Common myeloid progenitor, CD34-positive (primary cell): ENCODE data around the gene GEN1.

ENCODE experiments used
- CTCF ChIA-PET: fragments of 350-600 bp; sonication (Branson Sonifier 250); formaldehyde crosslinking; loops from one replicate; lab custom pipeline; 2021; ENCODE audit warnings: antibody characterized with exemption; lab: Charles Lee
- POLR2A ChIA-PET: fragments of 350-600 bp; sonication (Branson Sonifier 250); formaldehyde crosslinking; loops from one replicate; lab custom pipeline; 2021; ENCODE audit warnings: antibody characterized with exemption; lab: Charles Lee
- DNase-seq, 3 donors: peaks; one replicate each; pipeline versions ENCODE4 v3.0.0 to v3.0.0-alpha.2; 2013
- H3K27ac ChIP-seq, 2 experiments: 1 replicate in 1 of 2; 2 replicates in 1 of 2; pipeline ENCODE4 v1.7.0; 2013; ENCODE audit warnings: inconsistent platforms in 2 of 2, low read length in 2 of 2, mild to moderate bottlenecking in 2 of 2, low read depth in 1 of 2, moderate library complexity in 1 of 2; ENCODE audit not compliant: severe bottlenecking in 2 of 2, insufficient read depth in 1 of 2, poor library complexity in 1 of 2
- H3K27me3 ChIP-seq, 5 experiments: replicated peaks in 2 of 5; 1 replicate in 3 of 5; 2 replicates in 2 of 5; pipeline versions ENCODE4 v1.6.1 to v1.7.0; 2013; ENCODE audit warnings: low read length in 4 of 5, mild to moderate bottlenecking in 2 of 5, moderate library complexity in 2 of 5, inconsistent platforms in 1 of 5; ENCODE audit not compliant: insufficient read depth in 5 of 5, control insufficient read depth in 4 of 5
- H3K36me3 ChIP-seq, 4 experiments: 1 replicate in 2 of 4; 2 replicates in 2 of 4; pipeline versions ENCODE4 v1.6.1 to v1.7.0; 2013; ENCODE audit warnings: low read length in 3 of 4, control low read depth in 1 of 4, mild to moderate bottlenecking in 1 of 4; ENCODE audit not compliant: control insufficient read depth in 4 of 4, insufficient read depth in 4 of 4
- H3K4me1 ChIP-seq, 4 experiments: 1 replicate in 3 of 4; 2 replicates in 1 of 4; pipeline versions ENCODE4 v1.6.1 to v1.7.1; 2013; ENCODE audit warnings: low read length in 3 of 4, mild to moderate bottlenecking in 3 of 4, control low read depth in 1 of 4, inconsistent platforms in 1 of 4, moderate library complexity in 1 of 4; ENCODE audit not compliant: control insufficient read depth in 4 of 4, insufficient read depth in 4 of 4; ENCODE audit errors: control extremely low read depth in 1 of 4
- H3K4me3 ChIP-seq, 7 experiments: 1 replicate in 4 of 7; 2 replicates in 3 of 7; pipeline versions ENCODE4 v1.5.1 to v1.7.0; 2013; ENCODE audit warnings: mild to moderate bottlenecking in 7 of 7, low read length in 6 of 7, moderate library complexity in 6 of 7, inconsistent platforms in 2 of 7, low read depth in 2 of 7, control low read depth in 1 of 7; ENCODE audit not compliant: insufficient read depth in 4 of 7, control insufficient read depth in 1 of 7; ENCODE audit errors: extremely low read depth in 1 of 7
- H3K9me3 ChIP-seq, 5 experiments: 1 replicate in 4 of 5; 2 replicates in 1 of 5; pipeline versions ENCODE4 v1.6.1 to v1.7.1; 2013; ENCODE audit warnings: low read length in 4 of 5, mild to moderate bottlenecking in 2 of 5, inconsistent platforms in 1 of 5, low read depth in 1 of 5, moderate library complexity in 1 of 5; ENCODE audit not compliant: control insufficient read depth in 4 of 5, insufficient read depth in 2 of 5; ENCODE audit errors: control extremely low read depth in 1 of 5
- WGBS: methylation state at CpG from one replicate; pipeline ENCODE4 v1.1.5; 2013; ENCODE audit not compliant: insufficient coverage; 5-methylcytosine and 5-hydroxymethylcytosine counted together

The GEN1 gene

GRCh38 chr2:17717666-17718065, 36.3 kb upstream of the GEN1 start:
- peaks cover 18 to 56% (median 25%) of the 10 kb centered on the region in 4 experiments for H3K36me3 ChIP-seq
- no peak overlapping the region for H3K4me3 ChIP-seq
- 100% methylated on average over 2 of the region's 4 CpGs for WGBS
- peak in 1 of 3 donors; percentile 5 for DNase-seq
- H3K27ac ChIP-seq = no peak overlapping the region
- POLR2A ChIA-PET = interaction anchor here (0.6 kb wide), 1 partner anchor 463 kb away, joined by 3 read pairs; no protein-coding TSS in a partner anchor
- CTCF ChIA-PET = interaction anchor here (1.4 to 3.2 kb wide), 3 partner anchors 17 to 113 kb away, joined by 3 to 15 read pairs (median 7); no protein-coding TSS in a partner anchor
- no peaks in the 10 kb centered on the region for H3K27me3 ChIP-seq
- no peaks in the 10 kb centered on the region for H3K9me3 ChIP-seq
- H3K4me1 ChIP-seq = no peaks in the 10 kb centered on the region

GRCh38 chr2:17718689-17719088, 35.2 kb upstream of the GEN1 start:
- H3K27me3 ChIP-seq = no peaks in the 10 kb centered on the region
- 100% methylated on average over 3 of the region's 5 CpGs for WGBS
- POLR2A ChIA-PET = no interaction called here
- no peak overlapping the region for H3K27ac ChIP-seq
- H3K9me3 ChIP-seq = no peaks in the 10 kb centered on the region
- DNase-seq = no peak
- no peaks in the 10 kb centered on the region for H3K4me1 ChIP-seq
- peaks cover 10 to 55% (median 21%) of the 10 kb centered on the region in 4 experiments for H3K36me3 ChIP-seq
- CTCF ChIA-PET = interaction anchor here (0.8 to 3.2 kb wide), 10 partner anchors 10 to 200 kb away, joined by 3 to 15 read pairs (median 5); no protein-coding TSS in a partner anchor
- no peak overlapping the region for H3K4me3 ChIP-seq

GRCh38 chr2:17719562-17720371, 34.2 kb upstream of the GEN1 start:
- 90% methylated on average over 2 of the region's 4 CpGs for WGBS
- Histone ChIP-seq H3K4me1 (no peaks in the 10 kb centered on the region), H3K9me3 (no peaks in the 10 kb centered on the region), H3K27me3 (no peaks in the 10 kb centered on the region), H3K27ac (no peak overlapping the region), H3K4me3 (no peak overlapping the region), H3K36me3 (peaks cover 5 to 52% (median 19%) of the 10 kb centered on the region in 4 experiments)
- CTCF ChIA-PET = interaction anchor here (0.7 to 3.2 kb wide), 16 partner anchors 9 to 462 kb away, joined by 3 to 15 read pairs (median 4); no protein-coding TSS in a partner anchor
- DNase-seq = peak; percentile 12 to 41 (median 28)
- POLR2A ChIA-PET = interaction anchor here (0.6 kb wide), 1 partner anchor 1457 kb away, joined by 3 read pairs; no protein-coding TSS in a partner anchor

- 100% methylated on average over 4 of the region's 6 CpGs for WGBS
- CTCF ChIA-PET = interaction anchor here (1.2 kb wide), 1 partner anchor 10 kb away, joined by 3 read pairs; no protein-coding TSS in a partner anchor
- Histone ChIP-seq H3K27ac (no peak overlapping the region), H3K36me3 (peaks cover 7 to 29% (median 12%) of the 10 kb centered on the region in 4 experiments), H3K4me3 (no peak overlapping the region), H3K27me3 (no peaks in the 10 kb centered on the region), H3K4me1 (no peaks in the 10 kb centered on the region), H3K9me3 (no peaks in the 10 kb centered on the region)
- POLR2A ChIA-PET = no interaction called here
- no peak for DNase-seq
Measured at GRCh38 chr2:17728210-17728609, 25.7 kb upstream of the GEN1 start.

GRCh38 chr2:17729880-17730279, 24.1 kb upstream of the GEN1 start:
- no peaks in the 10 kb centered on the region for H3K9me3 ChIP-seq
- no peaks in the 10 kb centered on the region for H3K4me1 ChIP-seq
- peaks cover 7 to 28% (median 10%) of the 10 kb centered on the region in 4 experiments for H3K36me3 ChIP-seq
- CTCF ChIA-PET = interaction anchor here (0.7 to 1.1 kb wide), 3 partner anchors 10 to 108 kb away, joined by 3 to 4 read pairs (median 3); no protein-coding TSS in a partner anchor
- H3K27me3 ChIP-seq = no peaks in the 10 kb centered on the region
- no peak for DNase-seq
- POLR2A ChIA-PET = no interaction called here
- no peak overlapping the region for H3K27ac ChIP-seq
- H3K4me3 ChIP-seq = no peak overlapping the region
- WGBS = 100% methylated on average over 1 of the region's 2 CpGs

- CTCF ChIA-PET = interaction anchor here (1.5 to 3.9 kb wide), 2 partner anchors 9 to 15 kb away, joined by 3 to 15 read pairs; no protein-coding TSS in a partner anchor
- peaks cover 8 to 41% (median 25%) of the 10 kb centered on the region in 4 experiments for H3K36me3 ChIP-seq
- POLR2A ChIA-PET = no interaction called here
Measured at GRCh38 chr2:17733599-17733998, 20.3 kb upstream of the GEN1 start.

More at GRCh38 chr2:17733599-17733998, 20.3 kb upstream of the GEN1 start:
- no peak overlapping the region for H3K4me3 ChIP-seq
- H3K27ac ChIP-seq = no peak overlapping the region
- peak in 2 of 3 donors; percentile 37 to 62 for DNase-seq
- no peaks in the 10 kb centered on the region for H3K4me1 ChIP-seq
- no peaks in the 10 kb centered on the region for H3K27me3 ChIP-seq
- 60% methylated on average over 1 of the region's 1 CpG for WGBS
- no peaks in the 10 kb centered on the region for H3K9me3 ChIP-seq
